Pancreas (tissue), 10 donors: Measurements from ENCODE around the gene L3MBTL2. TPM values are rescaled to one million over a fixed set of nuclear protein-coding genes. Genes with fewer than 3 reads are reported as not detected.

Experiments
- ATAC-seq, 4 donors: fragments of 200-7000 bp; cut with Tn5 transposase; one replicate each; pipeline versions ENCODE4 v1.8.0 to v1.9.1; 2020; ENCODE audit warnings: mild to moderate bottlenecking in 4 of 4, moderate library complexity in 4 of 4
- DNase-seq, 6 donors: peaks; one replicate each; pipeline ENCODE4 v3.0.0-alpha.2; 2020
- FAIRE-seq: peaks from 2 replicates; lab custom pipeline; 2012; peaks lifted over from hg19 to GRCh38; lab: Jason Lieb, UNC
- H3K27ac ChIP-seq, 4 donors: fragments of 200-600 bp; sonication (generic); 1 replicate in 3 of 4; 2 replicates in 1 of 4; pipeline versions ENCODE4 v1.5.0 to v1.8.0; 2020
- H3K27me3 ChIP-seq, 4 donors: fragments of 200-600 bp; one replicate each; pipeline ENCODE4 v1.8.0; 2021
- H3K36me3 ChIP-seq, 3 donors: fragments of 200-600 bp; sonication (generic) in 1 of 3; one replicate each; pipeline versions ENCODE4 v1.5.0 to v1.8.0; 2020 to 2021
- H3K4me1 ChIP-seq, 3 donors: fragments of 200-600 bp; one replicate each; pipeline ENCODE4 v1.8.0; 2021
- H3K4me3 ChIP-seq, 4 donors: fragments of 200-600 bp; sonication (generic) in 2 of 4; one replicate each; pipeline versions ENCODE4 v1.5.0 to v1.8.0; 2020 to 2021
- H3K9me3 ChIP-seq, 4 donors: fragments of 200-600 bp; one replicate each; pipeline ENCODE4 v1.8.0; 2021
- CTCF ChIP-seq, 4 donors: fragments of 200-600 bp; sonication (generic) in 3 of 4; IDR thresholded peaks; one replicate each; pipeline versions ENCODE4 v1.5.0 to v1.8.0; 2021; ENCODE audit warnings: antibody characterized with exemption in 4 of 4
- WGBS, 2 donors: extraction: QIAGEN DNeasy Blood & Tissue Kit; methylation state at CpG; one replicate each; pipeline ENCODE4 v1.1.7; 2013; 5-methylcytosine and 5-hydroxymethylcytosine counted together
- intact Hi-C, 3 donors: fragments of 100-400 bp; cut with DNase I; formaldehyde crosslinking; loops; one replicate each; pipeline versions ENCODE4 v1.11.1 to v1.14.2; 2022
- polyA plus RNA-seq, 2 donors: library from polyadenylated mRNA; stranded (reverse); fragments of 200-250 nt; gene quantifications; one replicate each; pipeline ENCODE4 v1.2.3, GENCODE V29; 2013
- total RNA-seq, 6 donors: library from RNA; stranded (reverse); fragmentation: NEBNext Ultra II Directional in 4 of 6; extraction: Animal tissue kit (Norgen Biotek cat#: 25700) in 4 of 6; gene quantifications; one replicate each; pipeline versions ENCODE4 v1.2.1 to v1.2.4, GENCODE V29; 2021 to 2023
- donor health status: healthy with polysubstance abuse.
- donor health status: DM: no; HTN: no; CAD: no; lungs with moderate emphysema.
- donor health status: DM: no; HTN: no; CAD: no.
- donor health status: control.
- donor health status: control.
- donor health status: Bipolar disorder and iron deficiency.
- donor health status: DM: yes; HTN: yes; CAD: no.
- donor health status: DM: no; HTN: no; CAD: no.
- donor health status: DM: no; HTN: no; CAD: no.
- donor health status: DM: yes; HTN: yes; CAD: no.

Gene L3MBTL2
- total and polyA plus RNA-seq, 8 donors = 7.9 to 15.9 (median 9.8) TPM

- DNase-seq (no peak), ATAC-seq (no peak), FAIRE-seq (no peak)
- Histone ChIP-seq H3K4me1 (no peaks in the 10 kb centered on the region), H3K36me3 (peaks cover 0 to 23% (median 9%) of the 10 kb centered on the region in 3 donors), H3K9me3 (no peaks in the 10 kb centered on the region), H3K4me3 (no peak overlapping the region), H3K27me3 (no peaks in the 10 kb centered on the region), H3K27ac (no peak overlapping the region)
- 86 to 89% methylated on average over 6 of the region's 6 CpGs for WGBS, 2 donors
- intact Hi-C loops = no loop called here
- no peak for TF ChIP-seq CTCF (IDR thresholded peaks at IDR 0.05)
Measured at GRCh38 chr22:41229215-41229614, 24.1 kb downstream of the L3MBTL2 start.

DNA sequence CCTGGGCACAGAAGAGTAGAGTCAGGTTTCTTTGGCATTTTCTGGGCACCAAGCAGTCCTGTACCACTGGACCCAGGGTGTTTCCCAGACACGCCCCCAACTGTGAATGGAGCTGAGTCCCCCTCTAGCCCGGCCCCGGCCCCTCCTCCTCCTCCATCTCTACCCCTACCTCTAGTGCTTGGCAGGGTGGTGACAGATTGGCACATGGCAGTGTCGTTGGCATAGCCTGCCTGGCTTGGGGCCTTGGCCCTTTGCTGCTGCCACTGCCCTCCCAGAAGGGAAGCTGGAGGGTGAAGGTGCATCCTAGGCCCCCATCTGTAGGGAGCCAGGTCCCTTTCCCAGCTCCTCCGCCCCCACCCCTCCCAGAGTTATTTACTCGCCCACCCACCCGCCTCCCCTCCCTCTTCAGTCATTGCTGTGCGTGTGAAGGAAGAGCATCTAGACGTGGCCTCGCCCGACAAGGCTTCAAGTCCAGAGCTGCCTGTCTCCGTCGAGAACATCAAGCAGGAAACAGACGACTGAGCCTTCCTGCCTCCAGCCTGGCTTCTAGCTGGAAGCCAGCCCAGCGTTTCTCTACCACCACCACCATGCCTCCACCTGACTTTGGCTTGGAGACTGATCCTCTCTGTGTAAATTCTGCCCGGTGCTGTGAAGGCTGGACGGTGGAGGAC is 24.8 kb downstream of the L3MBTL2 start:
- no peak for FAIRE-seq
- H3K27me3 ChIP-seq = no peaks in the 10 kb centered on the region
- H3K4me3 ChIP-seq = no peak overlapping the region
- no peak overlapping the region for H3K27ac ChIP-seq
- peaks cover 0 to 18% (median 9%) of the 10 kb centered on the region in 3 donors for H3K36me3 ChIP-seq
- no peaks in the 10 kb centered on the region for H3K9me3 ChIP-seq
- TF ChIP-seq CTCF (IDR thresholded peaks at IDR 0.05) = no peak
- DNase-seq = no peak
- WGBS, 2 donors = 78 to 83% methylated on average over 16 to 17 of the region's 17 CpGs
- H3K4me1 ChIP-seq = no peaks in the 10 kb centered on the region
- intact Hi-C loops = loop anchor here in 2 of 3 donors (10.0 kb wide), 1 partner anchor 305 kb away; no protein-coding TSS in a partner anchor
- no peak for ATAC-seq

GRCh38 chr22:41230401-41230785 is 25.3 kb downstream of the L3MBTL2 start:
- H3K4me3 ChIP-seq = no peak overlapping the region
- no peaks in the 10 kb centered on the region for H3K4me1 ChIP-seq
- no peak for TF ChIP-seq CTCF (IDR thresholded peaks at IDR 0.05)
- ATAC-seq (no peak), DNase-seq (no peak), FAIRE-seq (no peak)
- H3K27ac ChIP-seq = no peak overlapping the region
- peaks cover 0 to 18% (median 9%) of the 10 kb centered on the region in 3 donors for H3K36me3 ChIP-seq
- intact Hi-C loops = loop anchor here in 2 of 3 donors (10.0 kb wide), 1 partner anchor 306 kb away; no protein-coding TSS in a partner anchor
- H3K9me3 ChIP-seq = no peaks in the 10 kb centered on the region
- H3K27me3 ChIP-seq = no peaks in the 10 kb centered on the region
- 88 to 90% methylated on average over 9 of the region's 9 CpGs for WGBS, 2 donors

GRCh38 chr22:41231369-41231768 is 26.3 kb downstream of the L3MBTL2 start:
- Histone ChIP-seq H3K4me3 (no peak overlapping the region), H3K9me3 (no peaks in the 10 kb centered on the region), H3K4me1 (no peaks in the 10 kb centered on the region), H3K36me3 (peaks cover 0 to 12% (median 9%) of the 10 kb centered on the region in 3 donors), H3K27me3 (no peaks in the 10 kb centered on the region), H3K27ac (no peak overlapping the region)
- ATAC-seq (no peak), FAIRE-seq (no peak), DNase-seq (no peak)
- no peak for TF ChIP-seq CTCF (IDR thresholded peaks at IDR 0.05)
- WGBS, 2 donors = 73 to 84% methylated on average over 7 of the region's 7 CpGs
- intact Hi-C loops = loop anchor here in 2 of 3 donors (10.0 kb wide), 1 partner anchor 307 kb away; no protein-coding TSS in a partner anchor
